ENCODE data around the gene ANKRD44.
A peak's percentile ranks its signal among the peaks of the same experiment; 100 is the strongest.

ANKRD44 gene

GRCh38 chr2:197116306-197116879, 194.2 kb downstream of the ANKRD44 start:
- Histone ChIP-seq H3K9ac (ENCODE audit: low read length) (no peak overlapping the region), H3K4me1 (ENCODE audit: control insufficient read depth, insufficient read depth, low read length) (no peaks in the 10 kb centered on the region), H3K36me3 (ENCODE audit: control insufficient read depth, insufficient read depth, low read length, severe bottlenecking) (no peaks in the 10 kb centered on the region), H3K4me3 (ENCODE audit: low read length) (no peak overlapping the region), H3K27me3 (replicated peaks; ENCODE audit: control insufficient read depth, insufficient read depth, low read length) (no peaks in the 10 kb centered on the region), H3K9me3 (ENCODE audit: control insufficient read depth, low read length) (no peaks in the 10 kb centered on the region)
- no peak for DNase-seq (ENCODE audit: low read depth)

GRCh38 chr2:197115325-197115724, 195.3 kb downstream of the ANKRD44 start:
- Histone ChIP-seq H3K36me3 (ENCODE audit: control insufficient read depth, insufficient read depth, low read length, severe bottlenecking) (no peaks in the 10 kb centered on the region), H3K9me3 (ENCODE audit: control insufficient read depth, low read length) (no peaks in the 10 kb centered on the region), H3K4me1 (ENCODE audit: control insufficient read depth, insufficient read depth, low read length) (no peaks in the 10 kb centered on the region), H3K27me3 (replicated peaks; ENCODE audit: control insufficient read depth, insufficient read depth, low read length) (no peaks in the 10 kb centered on the region), H3K9ac (ENCODE audit: low read length) (no peak overlapping the region), H3K4me3 (ENCODE audit: low read length) (no peak overlapping the region)
- no peak for DNase-seq (ENCODE audit: low read depth)

GRCh38 chr2:197113275-197113711, 197.3 kb downstream of the ANKRD44 start:
- no peaks in the 10 kb centered on the region for H3K9me3 ChIP-seq (ENCODE audit: control insufficient read depth, low read length)
- H3K36me3 ChIP-seq (ENCODE audit: control insufficient read depth, insufficient read depth, low read length, severe bottlenecking) = no peaks in the 10 kb centered on the region
- H3K27me3 ChIP-seq (replicated peaks; ENCODE audit: control insufficient read depth, insufficient read depth, low read length) = no peaks in the 10 kb centered on the region
- peaks cover 13% of the 10 kb centered on the region for H3K4me1 ChIP-seq (ENCODE audit: control insufficient read depth, insufficient read depth, low read length)
- DNase-seq (ENCODE audit: low read depth) = peak; percentile 80
- no peak overlapping the region for H3K9ac ChIP-seq (ENCODE audit: low read length)
- no peak overlapping the region for H3K4me3 ChIP-seq (ENCODE audit: low read length)

DNA sequence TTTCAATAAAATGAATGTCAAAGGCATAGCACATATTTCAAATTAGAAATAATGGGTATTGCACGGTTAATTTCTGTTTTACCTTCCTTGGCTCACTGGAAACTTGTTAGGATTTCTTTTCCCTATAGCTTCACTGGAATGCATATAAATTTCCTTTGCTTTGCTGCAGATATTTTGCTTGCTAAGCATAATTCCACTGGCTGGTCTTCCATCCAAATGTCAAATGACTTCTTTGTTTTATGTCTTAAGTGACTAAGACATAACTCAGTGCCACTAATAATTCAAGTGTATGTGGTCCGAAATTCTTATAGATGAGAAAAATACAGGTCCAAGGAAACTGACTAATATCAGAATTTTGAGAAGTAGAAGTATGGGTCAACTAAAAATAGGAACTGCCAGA, 201.3 kb downstream of the ANKRD44 start:
- H3K27me3 ChIP-seq (replicated peaks; ENCODE audit: control insufficient read depth, insufficient read depth, low read length) = no peaks in the 10 kb centered on the region
- no peaks in the 10 kb centered on the region for H3K9me3 ChIP-seq (ENCODE audit: control insufficient read depth, low read length)
- no peak overlapping the region for H3K9ac ChIP-seq (ENCODE audit: low read length)
- H3K4me1 ChIP-seq (ENCODE audit: control insufficient read depth, insufficient read depth, low read length) = peaks cover 29% of the 10 kb centered on the region
- no peaks in the 10 kb centered on the region for H3K36me3 ChIP-seq (ENCODE audit: control insufficient read depth, insufficient read depth, low read length, severe bottlenecking)
- H3K4me3 ChIP-seq (ENCODE audit: low read length) = no peak overlapping the region
- no peak for DNase-seq (ENCODE audit: low read depth)

GRCh38 chr2:197108758-197109157, 201.8 kb downstream of the ANKRD44 start:
- H3K27me3 ChIP-seq (replicated peaks; ENCODE audit: control insufficient read depth, insufficient read depth, low read length) = no peaks in the 10 kb centered on the region
- H3K36me3 ChIP-seq (ENCODE audit: control insufficient read depth, insufficient read depth, low read length, severe bottlenecking) = no peaks in the 10 kb centered on the region
- no peak for DNase-seq (ENCODE audit: low read depth)

DNA sequence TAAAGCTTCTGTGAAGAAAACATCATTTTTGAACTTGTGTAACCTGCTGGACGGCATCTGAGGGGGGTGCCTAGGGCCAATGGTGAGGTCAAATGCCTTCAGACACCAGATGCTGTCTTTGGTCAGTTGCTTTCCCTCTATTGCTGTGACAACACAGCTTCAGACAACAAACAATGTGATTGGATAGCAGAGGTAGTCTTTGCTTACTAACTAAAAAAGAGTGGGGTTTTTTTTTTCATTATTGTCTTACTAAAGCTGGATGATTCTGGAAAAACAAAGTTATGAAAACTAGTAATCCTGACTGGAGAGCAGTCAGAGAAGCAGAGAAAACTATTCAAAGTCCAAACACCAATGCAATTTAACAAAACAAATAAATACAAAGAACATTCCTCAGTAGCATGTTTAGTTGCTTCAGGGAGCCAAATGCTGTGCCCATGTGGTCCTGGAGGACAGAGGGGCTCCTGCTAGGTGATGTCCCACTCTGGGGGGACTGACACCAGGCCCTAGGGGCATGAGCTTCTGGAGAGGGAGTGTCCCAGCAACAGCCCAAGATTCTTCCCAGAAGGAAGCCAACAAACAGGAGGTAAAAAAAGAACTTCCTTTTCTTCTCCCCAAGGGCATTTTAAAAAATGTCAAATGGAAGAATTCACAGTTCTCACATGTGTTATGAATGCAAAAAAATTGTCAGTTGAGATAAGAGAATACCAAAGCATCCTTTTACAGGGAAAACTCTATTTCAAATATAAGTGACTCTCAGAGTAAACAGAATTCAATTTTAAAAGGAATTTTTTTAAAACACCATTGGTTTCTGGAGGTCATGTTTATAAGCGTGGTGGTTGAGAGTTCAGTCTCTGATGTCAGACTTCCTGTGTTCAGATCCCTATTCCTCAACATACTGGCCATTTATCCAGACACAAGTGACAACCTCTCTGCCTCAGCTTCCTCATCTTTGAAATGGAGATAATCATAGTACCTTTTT, 203.0 kb downstream of the ANKRD44 start:
- Histone ChIP-seq H3K4me3 (ENCODE audit: low read length) (no peak overlapping the region), H3K36me3 (ENCODE audit: control insufficient read depth, insufficient read depth, low read length, severe bottlenecking) (no peaks in the 10 kb centered on the region), H3K9me3 (ENCODE audit: control insufficient read depth, low read length) (no peaks in the 10 kb centered on the region), H3K9ac (ENCODE audit: low read length) (no peak overlapping the region), H3K4me1 (ENCODE audit: control insufficient read depth, insufficient read depth, low read length) (peaks cover 29% of the 10 kb centered on the region), H3K27me3 (replicated peaks; ENCODE audit: control insufficient read depth, insufficient read depth, low read length) (no peaks in the 10 kb centered on the region)
- DNase-seq (ENCODE audit: low read depth) = peak; percentile 66

More at GRCh38 chr2:197108758-197109157, 201.8 kb downstream of the ANKRD44 start:
- Histone ChIP-seq H3K4me3 (ENCODE audit: low read length) (no peak overlapping the region), H3K4me1 (ENCODE audit: control insufficient read depth, insufficient read depth, low read length) (peaks cover 29% of the 10 kb centered on the region), H3K9me3 (ENCODE audit: control insufficient read depth, low read length) (no peaks in the 10 kb centered on the region), H3K9ac (ENCODE audit: low read length) (no peak overlapping the region)

DNA sequence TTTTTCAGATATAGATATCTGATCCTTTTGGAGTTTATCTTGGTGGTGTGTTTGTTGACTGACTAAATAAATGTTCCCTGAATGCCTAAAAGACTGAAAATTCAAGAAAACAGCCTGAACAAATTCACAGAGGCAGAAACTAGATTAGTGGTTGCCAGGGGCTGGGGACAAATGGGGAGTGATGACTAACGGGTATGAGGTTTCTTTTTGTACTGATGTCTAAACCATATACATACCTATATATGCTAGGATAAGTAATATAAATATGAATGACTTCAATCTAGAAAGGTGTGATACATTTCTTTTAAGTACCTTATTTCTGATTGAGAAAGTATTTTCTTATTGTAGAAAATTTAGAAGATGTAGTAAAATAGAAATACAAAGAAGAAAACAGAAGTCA, 207.2 kb downstream of the ANKRD44 start:
- Histone ChIP-seq H3K4me1 (ENCODE audit: control insufficient read depth, insufficient read depth, low read length) (peaks cover 16% of the 10 kb centered on the region), H3K4me3 (ENCODE audit: low read length) (no peak overlapping the region), H3K36me3 (ENCODE audit: control insufficient read depth, insufficient read depth, low read length, severe bottlenecking) (no peaks in the 10 kb centered on the region), H3K27me3 (replicated peaks; ENCODE audit: control insufficient read depth, insufficient read depth, low read length) (no peaks in the 10 kb centered on the region), H3K9ac (ENCODE audit: low read length) (no peak overlapping the region), H3K9me3 (ENCODE audit: control insufficient read depth, low read length) (no peaks in the 10 kb centered on the region)
- no peak for DNase-seq (ENCODE audit: low read depth)

- no peak overlapping the region for H3K4me3 ChIP-seq (ENCODE audit: low read length)
- H3K27me3 ChIP-seq (replicated peaks; ENCODE audit: control insufficient read depth, insufficient read depth, low read length) = no peaks in the 10 kb centered on the region
- H3K36me3 ChIP-seq (ENCODE audit: control insufficient read depth, insufficient read depth, low read length, severe bottlenecking) = no peaks in the 10 kb centered on the region
- no peak for DNase-seq (ENCODE audit: low read depth)
- no peaks in the 10 kb centered on the region for H3K9me3 ChIP-seq (ENCODE audit: control insufficient read depth, low read length)
- H3K9ac ChIP-seq (ENCODE audit: low read length) = no peak overlapping the region
- peaks cover 15% of the 10 kb centered on the region for H3K4me1 ChIP-seq (ENCODE audit: control insufficient read depth, insufficient read depth, low read length)
Measured at GRCh38 chr2:197102231-197102630, 208.3 kb downstream of the ANKRD44 start.

DNA sequence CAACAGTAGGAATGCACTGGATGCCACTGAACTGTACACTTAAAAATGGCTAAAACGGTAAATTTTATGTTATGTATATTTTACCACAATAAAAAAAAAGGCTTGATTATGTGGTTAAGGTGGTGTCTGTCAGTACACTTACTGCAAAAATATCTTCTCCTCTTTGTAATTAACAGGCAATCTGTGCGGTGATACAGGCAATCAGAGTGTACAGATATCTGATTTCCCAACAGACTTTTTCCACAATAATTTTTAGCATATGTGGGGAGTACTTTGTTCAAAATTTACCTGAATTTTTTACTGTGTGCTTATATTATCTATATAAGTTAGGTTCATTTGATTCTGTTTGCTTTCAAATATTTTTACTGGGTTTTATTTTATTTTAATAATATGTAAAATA, 209.1 kb downstream of the ANKRD44 start:
- H3K9ac ChIP-seq (ENCODE audit: low read length) = no peak overlapping the region
- H3K4me1 ChIP-seq (ENCODE audit: control insufficient read depth, insufficient read depth, low read length) = peaks cover 13% of the 10 kb centered on the region
- no peaks in the 10 kb centered on the region for H3K27me3 ChIP-seq (replicated peaks; ENCODE audit: control insufficient read depth, insufficient read depth, low read length)
- H3K36me3 ChIP-seq (ENCODE audit: control insufficient read depth, insufficient read depth, low read length, severe bottlenecking) = no peaks in the 10 kb centered on the region
- no peaks in the 10 kb centered on the region for H3K9me3 ChIP-seq (ENCODE audit: control insufficient read depth, low read length)
- no peak overlapping the region for H3K4me3 ChIP-seq (ENCODE audit: low read length)
- DNase-seq (ENCODE audit: low read depth) = no peak

- H3K9me3 ChIP-seq (ENCODE audit: control insufficient read depth, low read length) = no peaks in the 10 kb centered on the region
- peak; percentile 68 for DNase-seq (ENCODE audit: low read depth)
- no peak overlapping the region for H3K9ac ChIP-seq (ENCODE audit: low read length)
- no peaks in the 10 kb centered on the region for H3K27me3 ChIP-seq (replicated peaks; ENCODE audit: control insufficient read depth, insufficient read depth, low read length)
- peaks cover 13% of the 10 kb centered on the region for H3K4me1 ChIP-seq (ENCODE audit: control insufficient read depth, insufficient read depth, low read length)
- no peak overlapping the region for H3K4me3 ChIP-seq (ENCODE audit: low read length)
- H3K36me3 ChIP-seq (ENCODE audit: control insufficient read depth, insufficient read depth, low read length, severe bottlenecking) = no peaks in the 10 kb centered on the region
Measured at GRCh38 chr2:197097578-197098366, 212.8 kb downstream of the ANKRD44 start.

- no peaks in the 10 kb centered on the region for H3K9me3 ChIP-seq (ENCODE audit: control insufficient read depth, low read length)
- H3K9ac ChIP-seq (ENCODE audit: low read length) = no peak overlapping the region
- no peak overlapping the region for H3K4me3 ChIP-seq (ENCODE audit: low read length)
- DNase-seq (ENCODE audit: low read depth) = no peak
- H3K27me3 ChIP-seq (replicated peaks; ENCODE audit: control insufficient read depth, insufficient read depth, low read length) = no peaks in the 10 kb centered on the region
- H3K4me1 ChIP-seq (ENCODE audit: control insufficient read depth, insufficient read depth, low read length) = peaks cover 13% of the 10 kb centered on the region
- H3K36me3 ChIP-seq (ENCODE audit: control insufficient read depth, insufficient read depth, low read length, severe bottlenecking) = no peaks in the 10 kb centered on the region
Measured at GRCh38 chr2:197096649-197097048, 213.9 kb downstream of the ANKRD44 start.

Data from adipocyte (in vitro differentiated cells).